Neural progenitor cell (in vitro differentiated cells): ENCODE measurements around the gene KANK2.

Source experiments
- EZH2 ChIP-seq: fragments of 200-600 bp; sonication (generic); IDR thresholded peaks from 2 replicates; pipeline ENCODE4 v1.6.1; 2017; ENCODE audit warnings: antibody characterized with exemption, mild to moderate bottlenecking, moderate library complexity
- TF ChIP-seq, protein P1 (sequence below): fragments of 200-600 bp; sonication (generic); IDR thresholded peaks from 2 replicates; pipeline ENCODE4 v1.5.1; 2017; ENCODE audit warnings: antibody characterized with exemption, mild to moderate bottlenecking

DNA sequence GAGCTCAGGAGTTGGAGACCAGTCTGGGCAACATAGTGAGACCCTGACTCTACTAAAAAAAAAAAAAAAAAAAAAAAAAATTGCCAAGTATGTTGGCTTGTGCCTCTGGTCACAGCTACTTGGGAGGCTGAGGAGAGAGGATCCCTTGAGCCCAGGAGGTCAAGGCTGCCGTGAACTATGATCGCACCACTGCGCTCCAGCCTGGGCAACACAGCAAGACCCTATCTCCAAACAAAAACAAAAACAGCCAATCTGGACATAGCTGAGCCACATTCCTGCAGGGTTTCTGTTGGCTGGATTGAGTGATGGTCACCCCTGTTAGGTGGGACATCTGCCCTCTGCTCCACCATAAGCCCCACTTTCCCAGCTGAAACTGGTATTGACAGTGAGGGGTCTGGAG is 28.5 kb upstream of the KANK2 start:
- TF ChIP-seq, protein P1, sequence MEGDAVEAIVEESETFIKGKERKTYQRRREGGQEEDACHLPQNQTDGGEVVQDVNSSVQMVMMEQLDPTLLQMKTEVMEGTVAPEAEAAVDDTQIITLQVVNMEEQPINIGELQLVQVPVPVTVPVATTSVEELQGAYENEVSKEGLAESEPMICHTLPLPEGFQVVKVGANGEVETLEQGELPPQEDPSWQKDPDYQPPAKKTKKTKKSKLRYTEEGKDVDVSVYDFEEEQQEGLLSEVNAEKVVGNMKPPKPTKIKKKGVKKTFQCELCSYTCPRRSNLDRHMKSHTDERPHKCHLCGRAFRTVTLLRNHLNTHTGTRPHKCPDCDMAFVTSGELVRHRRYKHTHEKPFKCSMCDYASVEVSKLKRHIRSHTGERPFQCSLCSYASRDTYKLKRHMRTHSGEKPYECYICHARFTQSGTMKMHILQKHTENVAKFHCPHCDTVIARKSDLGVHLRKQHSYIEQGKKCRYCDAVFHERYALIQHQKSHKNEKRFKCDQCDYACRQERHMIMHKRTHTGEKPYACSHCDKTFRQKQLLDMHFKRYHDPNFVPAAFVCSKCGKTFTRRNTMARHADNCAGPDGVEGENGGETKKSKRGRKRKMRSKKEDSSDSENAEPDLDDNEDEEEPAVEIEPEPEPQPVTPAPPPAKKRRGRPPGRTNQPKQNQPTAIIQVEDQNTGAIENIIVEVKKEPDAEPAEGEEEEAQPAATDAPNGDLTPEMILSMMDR, result no peak
- no peak for TF ChIP-seq EZH2
